Measurements from ENCODE around the gene SCO2.

- no peak for TF ChIP-seq CTCF (IDR thresholded peaks at IDR 0.05)
- no peak for TF ChIP-seq POLR2A (IDR thresholded peaks at IDR 0.05)
Observed at GRCh38 chr22:50537765-50538164, 12.4 kb upstream of the SCO2 start.
